OCI-LY7 (cell line): ENCODE results near the gene SETD4. TPM values are rescaled to one million over a fixed set of nuclear protein-coding genes. Genes with fewer than 3 reads are reported as not detected.

Source experiments
- BruUV-seq: library from RNA; stranded (reverse); fragments of 400-500 nt; replicated peaks from 2 replicates; lab custom pipeline; 2021; lab: Mats Ljungman, UMichigan
- CTCF ChIA-PET: fragments of 300-600 bp; sonication (Branson Sonifier 250); formaldehyde crosslinking; loops from one replicate; lab custom pipeline; 2022; ENCODE audit warnings: antibody characterized with exemption; ENCODE audit not compliant: unreplicated experiment; lab: Charles Lee
- POLR2A ChIA-PET: fragments of 300-600 bp; sonication (Branson Sonifier 250); formaldehyde crosslinking; loops from one replicate; lab custom pipeline; 2022; ENCODE audit warnings: antibody characterized with exemption; lab: Charles Lee
- DNase-seq: peaks from one replicate; pipeline ENCODE4 v3.0.0-alpha.2; 2015; ENCODE audit warnings: low spot score
- H2AFZ ChIP-seq: fragments of 200-600 bp; sonication (generic), shearing (Covaris generic); 2 replicates; pipeline ENCODE4 v1.6.1; 2014; ENCODE audit warnings: mild to moderate bottlenecking, antibody characterized with exemption, low read length, moderate library complexity
- H3K27ac ChIP-seq: fragments of 200-600 bp; sonication (generic); 2 replicates; pipeline ENCODE4 v1.5.1; 2014; ENCODE audit warnings: mixed run types, low read depth, mild to moderate bottlenecking, moderate library complexity, low read length, inconsistent platforms; ENCODE audit not compliant: poor library complexity, severe bottlenecking
- H3K36me3 ChIP-seq: fragments of 200-600 bp; sonication (generic); 2 replicates; pipeline ENCODE4 v1.6.1; 2014; ENCODE audit warnings: mild to moderate bottlenecking, antibody characterized with exemption, low read length, moderate library complexity, mixed read lengths; ENCODE audit not compliant: insufficient read depth
- H3K4me1 ChIP-seq: fragments of 200-600 bp; sonication (generic); 2 replicates; pipeline ENCODE4 v1.5.1; 2014; ENCODE audit warnings: mild to moderate bottlenecking, low read length; ENCODE audit not compliant: insufficient read depth, poor library complexity, severe bottlenecking
- H3K4me2 ChIP-seq: fragments of 200-600 bp; sonication (generic); 2 replicates; pipeline ENCODE4 v1.6.1; 2014; ENCODE audit warnings: mild to moderate bottlenecking, low read length
- H3K4me3 ChIP-seq: fragments of 200-600 bp; sonication (generic); 2 replicates; pipeline ENCODE4 v1.5.1; 2014; ENCODE audit warnings: mild to moderate bottlenecking, low read depth, low read length; ENCODE audit not compliant: poor library complexity, severe bottlenecking
- H3K79me2 ChIP-seq: fragments of 200-600 bp; sonication (generic); 2 replicates; pipeline ENCODE4 v1.6.1; 2016; ENCODE audit warnings: low read depth, mild to moderate bottlenecking, low read length, moderate library complexity, mixed read lengths; ENCODE audit not compliant: insufficient read depth
- H3K9me2 ChIP-seq: fragments of 200-600 bp; sonication (generic); 2 replicates; pipeline ENCODE4 v1.6.1; 2016; ENCODE audit warnings: mild to moderate bottlenecking, low read length, mixed read lengths; ENCODE audit not compliant: insufficient read depth
- H3K9me3 ChIP-seq: fragments of 200-600 bp; sonication (generic); 2 replicates; pipeline ENCODE4 v1.6.1; 2014; ENCODE audit warnings: mild to moderate bottlenecking, mixed run types, low read length, mixed read lengths
- H4K20me1 ChIP-seq: fragments of 200-600 bp; sonication (generic); 2 replicates; pipeline ENCODE4 v1.6.1; 2014; ENCODE audit warnings: mild to moderate bottlenecking, antibody characterized with exemption, low read length, moderate library complexity, mixed read lengths; ENCODE audit not compliant: insufficient read depth
- EZH2phosphoT487 ChIP-seq: fragments of 200-600 bp; sonication (generic); IDR thresholded peaks from 2 replicates; pipeline ENCODE4 v1.6.1; 2018; ENCODE audit warnings: low read depth, borderline replicate concordance, mild to moderate bottlenecking, mixed run types, antibody characterized with exemption, low read length, moderate library complexity, mixed read lengths
- intact Hi-C: fragments of 100-400 bp; cut with micrococcal nuclease; formaldehyde crosslinking; loops from one replicate; pipeline ENCODE4 v1.10.0; 2022; ENCODE audit not compliant: unreplicated experiment
- total RNA-seq, 2 experiments: library from RNA; depleted of rRNA in 1 of 2; stranded (reverse); fragments of >200 nt in 1 of 2; shearing (Covaris generic) in 1 of 2; gene quantifications; 2 replicates each; pipeline ENCODE4 v1.2.3, GENCODE V29; 2014 to 2022
- TF ChIP-seq, protein P1 (sequence below): fragments of 200-600 bp; sonication (generic); conservative IDR thresholded peaks from 2 replicates; pipeline ENCODE4 v1.5.1; 2014; ENCODE audit warnings: mild to moderate bottlenecking, antibody characterized with exemption, low read length, moderate library complexity, mixed read lengths

The SETD4 gene
- total RNA-seq, 2 experiments from 2014 or later = 19.1 to 28.1 TPM

- TF ChIP-seq, protein P1, sequence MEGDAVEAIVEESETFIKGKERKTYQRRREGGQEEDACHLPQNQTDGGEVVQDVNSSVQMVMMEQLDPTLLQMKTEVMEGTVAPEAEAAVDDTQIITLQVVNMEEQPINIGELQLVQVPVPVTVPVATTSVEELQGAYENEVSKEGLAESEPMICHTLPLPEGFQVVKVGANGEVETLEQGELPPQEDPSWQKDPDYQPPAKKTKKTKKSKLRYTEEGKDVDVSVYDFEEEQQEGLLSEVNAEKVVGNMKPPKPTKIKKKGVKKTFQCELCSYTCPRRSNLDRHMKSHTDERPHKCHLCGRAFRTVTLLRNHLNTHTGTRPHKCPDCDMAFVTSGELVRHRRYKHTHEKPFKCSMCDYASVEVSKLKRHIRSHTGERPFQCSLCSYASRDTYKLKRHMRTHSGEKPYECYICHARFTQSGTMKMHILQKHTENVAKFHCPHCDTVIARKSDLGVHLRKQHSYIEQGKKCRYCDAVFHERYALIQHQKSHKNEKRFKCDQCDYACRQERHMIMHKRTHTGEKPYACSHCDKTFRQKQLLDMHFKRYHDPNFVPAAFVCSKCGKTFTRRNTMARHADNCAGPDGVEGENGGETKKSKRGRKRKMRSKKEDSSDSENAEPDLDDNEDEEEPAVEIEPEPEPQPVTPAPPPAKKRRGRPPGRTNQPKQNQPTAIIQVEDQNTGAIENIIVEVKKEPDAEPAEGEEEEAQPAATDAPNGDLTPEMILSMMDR = no peak
- TF ChIP-seq EZH2phosphoT487 = no peak
- H3K9me3 ChIP-seq = no peaks in the 10 kb centered on the region
- no peak for DNase-seq
- intact Hi-C loops = no loop called here
- no peak overlapping the region for H2AFZ ChIP-seq
- ChIA-PET CTCF (no interaction called here), POLR2A (no interaction called here)
- H3K79me2 ChIP-seq = no peaks in the 10 kb centered on the region
- no peaks in the 10 kb centered on the region for H3K4me1 ChIP-seq
- H3K4me3 ChIP-seq = no peak overlapping the region
- H4K20me1 ChIP-seq = no peaks in the 10 kb centered on the region
- no peak overlapping the region for H3K4me2 ChIP-seq
- H3K27ac ChIP-seq = no peak overlapping the region
- no peaks in the 10 kb centered on the region for H3K9me2 ChIP-seq
- BruUV-seq = no TSS peak
- no peaks in the 10 kb centered on the region for H3K36me3 ChIP-seq
Observed at GRCh38 chr21:35990609-35991008, 69.7 kb downstream of the SETD4 start.

DNA sequence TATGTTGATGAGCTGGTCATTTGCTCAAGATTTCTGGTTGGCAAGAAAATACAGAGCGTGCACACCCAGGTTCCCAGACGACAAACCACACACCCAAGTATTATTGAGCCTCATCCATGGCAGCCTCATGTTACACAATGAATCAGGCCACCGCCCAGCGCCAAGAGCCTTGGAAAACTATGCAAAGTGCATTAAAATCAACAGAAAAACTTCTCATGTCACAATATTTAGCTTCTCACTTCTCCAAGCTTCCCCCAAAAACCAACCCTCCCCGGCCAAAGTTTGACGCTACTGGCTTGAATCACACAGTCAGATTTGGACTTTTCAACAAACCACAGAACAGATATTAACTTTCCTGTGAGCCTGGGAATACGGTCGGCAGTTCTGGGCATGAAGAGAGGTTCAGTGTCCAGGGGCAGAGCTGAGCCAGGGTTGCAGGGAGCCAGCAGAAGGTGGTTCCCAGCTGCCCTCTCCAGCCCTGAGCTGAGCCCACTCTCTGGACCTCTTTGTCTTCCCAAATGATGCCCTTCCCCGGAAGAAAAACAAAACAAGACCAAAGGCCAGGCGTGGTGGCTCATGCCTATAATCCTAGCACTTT lies 71.1 kb downstream of the SETD4 start:
- ChIA-PET CTCF (no interaction called here), POLR2A (interaction anchor here (0.6 to 1.3 kb wide), 3 partner anchors 11 to 1948 kb away, joined by 3 read pairs; no protein-coding TSS in a partner anchor)
- Histone ChIP-seq H3K79me2 (no peaks in the 10 kb centered on the region), H3K4me3 (no peak overlapping the region), H3K4me2 (no peak overlapping the region), H3K36me3 (no peaks in the 10 kb centered on the region), H3K9me2 (no peaks in the 10 kb centered on the region), H4K20me1 (no peaks in the 10 kb centered on the region), H3K4me1 (no peaks in the 10 kb centered on the region), H2AFZ (no peak overlapping the region), H3K9me3 (no peaks in the 10 kb centered on the region), H3K27ac (no peak overlapping the region)
- no peak for DNase-seq
- TF ChIP-seq, protein P1 = no peak
- TF ChIP-seq EZH2phosphoT487 = no peak
- intact Hi-C loops = no loop called here
- BruUV-seq = no TSS peak

GRCh38 chr21:35988416-35989137 lies 71.7 kb downstream of the SETD4 start:
- H4K20me1 ChIP-seq = no peaks in the 10 kb centered on the region
- POLR2A ChIA-PET = interaction anchor here (0.6 to 1.3 kb wide), 6 partner anchors 12 to 1948 kb away, joined by 3 to 7 read pairs (median 4); no protein-coding TSS in a partner anchor
- H3K27ac ChIP-seq = no peak overlapping the region
- no peaks in the 10 kb centered on the region for H3K9me3 ChIP-seq
- no TSS peak for BruUV-seq
- H3K4me2 ChIP-seq = no peak overlapping the region
- H3K4me1 ChIP-seq = no peaks in the 10 kb centered on the region
- no peak overlapping the region for H2AFZ ChIP-seq
- CTCF ChIA-PET = interaction anchor here (0.6 kb wide), 1 partner anchor 751 kb away, joined by 3 read pairs; no protein-coding TSS in a partner anchor
- no peak for DNase-seq
- intact Hi-C loops = no loop called here
- no peaks in the 10 kb centered on the region for H3K79me2 ChIP-seq
- TF ChIP-seq, protein P1 = no peak
- no peak for TF ChIP-seq EZH2phosphoT487
- H3K9me2 ChIP-seq = no peaks in the 10 kb centered on the region
- H3K36me3 ChIP-seq = no peaks in the 10 kb centered on the region
- H3K4me3 ChIP-seq = no peak overlapping the region
